Smooth muscle cell (in vitro differentiated cells): ENCODE results near the gene PROM2. TPM values are rescaled to one million over a fixed set of nuclear protein-coding genes. Genes with fewer than 3 reads are reported as not detected.

Experiments used
- DNase-seq: peaks from one replicate; lab custom pipeline; 2025; ENCODE audit not compliant: unreplicated experiment; lab: John Stamatoyannopoulos, UW
- H2AFZ ChIP-seq: fragments of 200-600 bp; sonication (generic); 2 replicates; pipeline ENCODE4 v1.6.0; 2016; ENCODE audit warnings: antibody characterized with exemption, low read depth, mild to moderate bottlenecking
- H3F3A ChIP-seq: fragments of 200-600 bp; sonication (generic); 2 replicates; pipeline ENCODE4 v1.6.0; 2017; ENCODE audit warnings: antibody characterized with exemption, low read depth
- H3K27ac ChIP-seq: fragments of 200-600 bp; sonication (generic); 2 replicates; pipeline ENCODE4 v1.5.1; 2016; ENCODE audit warnings: low read depth, mild to moderate bottlenecking
- H3K27me3 ChIP-seq: fragments of 200-600 bp; sonication (generic); 2 replicates; pipeline ENCODE4 v1.6.1; 2016; ENCODE audit warnings: low read depth, mild to moderate bottlenecking
- H3K36me3 ChIP-seq: fragments of 200-600 bp; sonication (generic); 2 replicates; pipeline ENCODE4 v1.5.1; 2016; ENCODE audit warnings: low read depth
- H3K4me1 ChIP-seq: fragments of 200-600 bp; sonication (generic); 2 replicates; pipeline ENCODE4 v1.5.1; 2016; ENCODE audit warnings: low read depth
- H3K4me2 ChIP-seq: fragments of 200-600 bp; sonication (generic); 2 replicates; pipeline ENCODE4 v1.6.0; 2016; ENCODE audit warnings: mild to moderate bottlenecking
- H3K4me3 ChIP-seq: fragments of 200-600 bp; sonication (generic); 2 replicates; pipeline ENCODE4 v1.5.1; 2016; ENCODE audit warnings: mild to moderate bottlenecking
- H3K79me2 ChIP-seq: fragments of 200-600 bp; sonication (generic); 2 replicates; pipeline ENCODE4 v1.6.0; 2016; ENCODE audit warnings: low read depth, mild to moderate bottlenecking
- H3K9ac ChIP-seq: fragments of 200-600 bp; sonication (generic); 2 replicates; pipeline ENCODE4 v1.6.0; 2016; ENCODE audit warnings: low read depth
- H3K9me3 ChIP-seq: fragments of 200-600 bp; sonication (generic); replicated peaks from 2 replicates; pipeline ENCODE4 v1.5.1; 2016; ENCODE audit warnings: low read depth
- H4K20me1 ChIP-seq: fragments of 200-600 bp; sonication (generic); 2 replicates; pipeline ENCODE4 v1.6.0; 2016; ENCODE audit warnings: low read depth
- WGBS: methylation state at CpG from one replicate; pipeline ENCODE4 v1.1.7; 2016; ENCODE audit warnings: low lambda C conversion rate; 5-methylcytosine and 5-hydroxymethylcytosine counted together
- polyA plus RNA-seq: library from polyadenylated mRNA; unstranded; fragments of >200 nt; fragmentation: Nextera tagmentation; extraction: Ambion mirVana; gene quantifications from 2 replicates; pipeline ENCODE4 v1.2.1, GENCODE V29; 2016
- total RNA-seq: library from RNA; depleted of rRNA; stranded (reverse); fragments of >200 nt; gene quantifications from 2 replicates; pipeline ENCODE4 v1.2.3, GENCODE V29; 2014
- TF ChIP-seq, protein P1 (sequence below): fragments of 200-600 bp; sonication (generic); IDR thresholded peaks from 2 replicates; pipeline ENCODE4 v1.5.1; 2017; ENCODE audit warnings: borderline replicate concordance, mild to moderate bottlenecking, antibody characterized with exemption; ENCODE audit not compliant: insufficient read depth, poor library complexity, severe bottlenecking

The PROM2 gene
- total and polyA plus RNA-seq, 2 experiments from 2014 or later, result 0.70 to 4.2 TPM

DNA sequence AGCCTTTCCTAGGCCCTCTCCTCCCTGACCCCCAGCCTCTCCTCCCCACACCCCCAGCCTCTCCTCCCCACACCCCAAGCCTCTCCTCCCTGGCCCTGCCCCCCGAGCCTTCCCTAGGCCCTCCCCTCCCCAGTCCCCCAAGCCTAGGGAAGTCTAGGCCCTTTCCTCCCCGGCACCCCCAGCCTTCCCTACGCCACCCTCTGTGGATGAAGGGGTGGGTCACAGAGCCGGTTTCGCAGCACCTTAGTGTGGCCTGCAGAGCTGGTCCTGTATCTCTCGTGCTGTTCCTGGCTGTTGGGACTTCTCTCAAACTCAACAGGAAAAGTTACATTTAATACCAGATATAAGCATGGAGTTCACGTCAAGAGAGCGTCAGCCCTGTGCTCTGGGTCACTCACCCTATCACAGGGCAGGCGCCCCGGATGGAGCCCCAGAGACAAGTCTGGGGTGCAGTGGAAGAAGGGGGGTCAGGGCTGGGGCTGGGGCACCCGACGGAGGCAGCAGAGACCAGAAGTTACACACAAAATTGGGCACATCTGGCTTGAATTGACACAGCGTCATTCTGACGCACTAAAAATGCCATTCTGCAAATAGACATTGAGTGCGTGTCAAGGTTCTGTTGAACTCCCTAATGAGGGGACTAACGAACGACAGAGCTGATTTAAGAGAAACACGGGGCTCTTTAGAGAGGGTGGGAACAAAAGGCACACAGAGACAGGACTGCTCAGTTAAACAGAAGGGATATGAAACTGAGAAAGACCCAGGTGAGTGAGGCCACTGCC lies 46.9 kb downstream of the PROM2 start:
- 83% methylated on average over 17 of the region's 18 CpGs for WGBS
- Histone ChIP-seq H2AFZ (no peak overlapping the region), H3K27ac (no peak overlapping the region), H3K4me1 (no peaks in the 10 kb centered on the region), H3F3A (no peaks in the 10 kb centered on the region), H3K4me2 (no peak overlapping the region), H3K4me3 (no peak overlapping the region), H4K20me1 (no peaks in the 10 kb centered on the region), H3K9me3 (no peaks in the 10 kb centered on the region), H3K27me3 (no peaks in the 10 kb centered on the region), H3K79me2 (no peaks in the 10 kb centered on the region), H3K9ac (no peak overlapping the region), H3K36me3 (no peaks in the 10 kb centered on the region)
- TF ChIP-seq, protein P1, sequence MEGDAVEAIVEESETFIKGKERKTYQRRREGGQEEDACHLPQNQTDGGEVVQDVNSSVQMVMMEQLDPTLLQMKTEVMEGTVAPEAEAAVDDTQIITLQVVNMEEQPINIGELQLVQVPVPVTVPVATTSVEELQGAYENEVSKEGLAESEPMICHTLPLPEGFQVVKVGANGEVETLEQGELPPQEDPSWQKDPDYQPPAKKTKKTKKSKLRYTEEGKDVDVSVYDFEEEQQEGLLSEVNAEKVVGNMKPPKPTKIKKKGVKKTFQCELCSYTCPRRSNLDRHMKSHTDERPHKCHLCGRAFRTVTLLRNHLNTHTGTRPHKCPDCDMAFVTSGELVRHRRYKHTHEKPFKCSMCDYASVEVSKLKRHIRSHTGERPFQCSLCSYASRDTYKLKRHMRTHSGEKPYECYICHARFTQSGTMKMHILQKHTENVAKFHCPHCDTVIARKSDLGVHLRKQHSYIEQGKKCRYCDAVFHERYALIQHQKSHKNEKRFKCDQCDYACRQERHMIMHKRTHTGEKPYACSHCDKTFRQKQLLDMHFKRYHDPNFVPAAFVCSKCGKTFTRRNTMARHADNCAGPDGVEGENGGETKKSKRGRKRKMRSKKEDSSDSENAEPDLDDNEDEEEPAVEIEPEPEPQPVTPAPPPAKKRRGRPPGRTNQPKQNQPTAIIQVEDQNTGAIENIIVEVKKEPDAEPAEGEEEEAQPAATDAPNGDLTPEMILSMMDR, result no peak
- DNase-seq, result no peak

DNA sequence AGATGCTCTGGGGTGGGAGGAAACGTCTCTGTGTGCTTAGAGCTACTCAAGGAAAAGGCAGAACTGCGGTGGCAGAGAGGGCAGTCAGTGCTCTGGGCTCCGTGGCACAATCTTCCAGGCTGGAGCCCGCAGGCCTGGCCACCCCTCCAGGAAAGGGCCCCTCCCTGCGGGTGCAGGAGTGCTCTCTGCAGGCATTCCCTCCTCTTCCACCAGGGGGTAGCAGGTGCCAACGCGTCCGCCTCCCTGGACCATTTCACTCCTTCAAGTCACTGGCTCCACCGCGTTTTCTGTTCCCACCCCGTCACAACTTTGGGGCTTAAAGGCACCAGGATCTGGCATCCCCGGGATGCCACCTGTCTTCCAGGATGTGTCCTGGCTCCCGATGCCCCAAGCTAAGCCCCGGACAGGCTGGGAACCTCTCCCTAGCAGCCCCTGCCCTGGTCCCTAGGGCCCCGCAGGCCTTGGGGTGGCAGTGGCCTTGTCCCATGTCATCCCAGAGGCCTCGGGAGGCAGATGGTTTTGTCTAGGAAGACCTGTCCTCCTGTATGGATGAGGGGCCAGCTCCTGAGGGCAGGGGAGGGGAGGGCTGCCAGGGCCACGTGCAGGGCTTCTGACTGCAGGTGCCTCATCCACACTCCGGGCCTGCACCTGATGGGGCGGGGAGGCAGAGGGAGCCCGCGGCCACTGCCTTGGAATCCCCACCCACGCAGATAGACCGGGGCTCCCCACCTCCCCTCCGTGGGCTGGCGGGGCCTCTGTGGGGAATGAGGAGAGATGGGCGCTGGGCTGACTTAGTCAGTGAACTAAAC lies 49.3 kb downstream of the PROM2 start:
- H3K27me3 ChIP-seq, result no peaks in the 10 kb centered on the region
- TF ChIP-seq, protein P1, result peak; percentile 25
- no peak overlapping the region for H3K4me3 ChIP-seq
- H3F3A ChIP-seq, result no peaks in the 10 kb centered on the region
- no peaks in the 10 kb centered on the region for H4K20me1 ChIP-seq
- H2AFZ ChIP-seq, result no peak overlapping the region
- H3K36me3 ChIP-seq, result no peaks in the 10 kb centered on the region
- H3K79me2 ChIP-seq, result no peaks in the 10 kb centered on the region
- no peak overlapping the region for H3K27ac ChIP-seq
- WGBS, result 70% methylated on average over 25 of the region's 26 CpGs
- no peak for DNase-seq
- no peak overlapping the region for H3K9ac ChIP-seq
- H3K4me2 ChIP-seq, result no peak overlapping the region
- no peaks in the 10 kb centered on the region for H3K9me3 ChIP-seq
- no peaks in the 10 kb centered on the region for H3K4me1 ChIP-seq

DNA sequence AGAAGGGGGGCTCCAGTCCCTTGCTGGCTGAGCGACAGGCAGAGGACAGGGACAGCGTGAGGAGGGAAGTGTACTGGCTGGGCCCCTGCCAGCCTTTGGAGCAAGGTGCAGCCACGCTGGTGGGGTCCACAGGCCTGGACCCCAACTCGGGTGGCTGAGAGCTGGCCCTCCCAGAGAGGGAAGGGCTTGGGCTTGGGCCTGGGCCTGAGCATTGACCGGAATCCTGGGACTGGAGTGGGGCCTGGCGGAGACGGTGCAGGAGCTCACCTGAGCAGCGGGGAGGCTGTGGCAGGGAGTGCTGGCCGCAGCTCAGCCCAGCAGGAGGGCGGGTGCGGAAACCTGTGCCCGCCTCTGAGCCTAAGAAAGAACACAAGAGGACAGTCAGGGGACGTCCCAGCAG lies 50.8 kb downstream of the PROM2 start:
- Histone ChIP-seq H3F3A (no peaks in the 10 kb centered on the region), H2AFZ (no peak overlapping the region), H3K9ac (no peak overlapping the region), H3K27me3 (no peaks in the 10 kb centered on the region), H3K4me2 (no peak overlapping the region), H3K36me3 (no peaks in the 10 kb centered on the region), H3K4me3 (no peak overlapping the region), H4K20me1 (no peaks in the 10 kb centered on the region), H3K79me2 (no peaks in the 10 kb centered on the region), H3K27ac (no peak overlapping the region), H3K9me3 (no peaks in the 10 kb centered on the region), H3K4me1 (no peaks in the 10 kb centered on the region)
- 95% methylated on average over 13 of the region's 13 CpGs for WGBS
- TF ChIP-seq, protein P1, result no peak
- DNase-seq, result no peak
